ENCODE measurements around the gene ZNF385A.
"Not testable (repeated sequence)": the region's sequence is repeated elsewhere in the genome, so short reads cannot be mapped to it uniquely, and the experiment has no call there.

The ZNF385A gene

DNA sequence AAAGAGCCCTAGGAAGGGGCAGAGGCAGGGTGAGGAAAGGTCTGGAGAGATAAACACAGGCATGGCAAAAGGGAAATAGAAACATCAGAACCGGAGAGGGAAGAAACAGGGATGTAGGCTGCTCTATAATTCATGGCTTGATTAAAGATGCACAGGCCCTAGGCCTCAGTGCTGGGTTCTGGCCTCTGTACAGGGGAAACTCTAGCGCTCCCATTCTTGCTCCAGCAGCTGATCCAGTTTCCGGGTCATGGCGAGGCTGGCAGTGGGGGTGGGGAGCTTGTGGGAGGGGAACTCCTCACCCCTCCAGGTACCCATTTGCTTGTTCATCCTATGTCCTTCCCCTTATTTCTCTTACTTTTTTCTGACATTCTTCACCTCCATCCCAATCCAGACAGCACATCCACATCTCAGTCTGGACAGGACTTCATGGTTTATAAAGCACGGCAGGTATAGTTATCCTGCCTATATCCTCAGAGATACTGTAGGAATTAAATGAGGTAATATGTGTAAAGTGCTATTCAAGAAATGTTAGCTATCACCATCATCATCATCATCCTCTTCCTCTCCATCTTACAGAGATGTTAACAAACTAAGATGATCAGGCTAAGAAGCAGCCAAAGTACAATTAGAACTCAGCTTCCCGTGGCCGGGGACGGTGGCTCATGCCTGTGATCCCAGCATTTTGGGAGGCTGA is 12.3 kb downstream of the ZNF385A start:
- DNase-seq = no peak

DNA sequence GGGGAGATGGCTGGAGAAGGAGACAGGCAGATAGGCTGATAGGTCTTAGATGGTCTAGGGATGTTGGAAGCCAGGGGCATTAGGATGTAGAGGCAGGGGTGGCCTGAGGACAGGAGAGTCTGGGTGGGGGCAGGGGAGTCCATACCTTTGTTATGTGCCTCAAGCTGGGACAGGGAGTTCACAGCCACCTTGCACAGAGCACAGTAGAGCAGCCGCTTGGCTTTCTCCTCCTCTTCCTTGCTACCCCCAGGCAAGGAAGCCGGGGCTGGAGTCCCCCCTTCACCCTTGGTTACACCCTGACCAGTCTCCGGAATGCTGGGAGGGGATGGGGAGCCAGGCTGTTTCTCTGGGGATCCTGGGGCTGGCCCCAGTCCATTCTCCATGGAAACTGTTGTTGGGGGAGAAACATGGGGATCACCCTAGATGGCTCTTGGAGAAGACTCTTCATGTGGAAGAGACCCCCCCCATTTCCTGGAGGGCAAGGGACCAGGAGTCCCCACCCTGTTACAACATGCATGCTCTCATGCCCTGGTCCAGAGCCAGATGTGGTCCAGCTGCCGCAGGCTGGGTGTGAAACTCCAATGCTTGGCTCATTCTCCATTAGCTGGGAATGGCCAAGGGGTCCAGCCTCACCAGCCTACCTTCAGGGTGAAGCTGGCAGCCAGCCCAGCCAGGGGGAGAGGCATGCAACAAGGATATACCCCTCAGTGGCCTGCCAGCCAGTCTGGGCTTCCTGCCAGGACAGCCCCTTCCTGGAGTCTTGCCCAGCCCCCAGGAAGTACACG is 13.0 kb downstream of the ZNF385A start:
- DNase-seq = no peak

DNA sequence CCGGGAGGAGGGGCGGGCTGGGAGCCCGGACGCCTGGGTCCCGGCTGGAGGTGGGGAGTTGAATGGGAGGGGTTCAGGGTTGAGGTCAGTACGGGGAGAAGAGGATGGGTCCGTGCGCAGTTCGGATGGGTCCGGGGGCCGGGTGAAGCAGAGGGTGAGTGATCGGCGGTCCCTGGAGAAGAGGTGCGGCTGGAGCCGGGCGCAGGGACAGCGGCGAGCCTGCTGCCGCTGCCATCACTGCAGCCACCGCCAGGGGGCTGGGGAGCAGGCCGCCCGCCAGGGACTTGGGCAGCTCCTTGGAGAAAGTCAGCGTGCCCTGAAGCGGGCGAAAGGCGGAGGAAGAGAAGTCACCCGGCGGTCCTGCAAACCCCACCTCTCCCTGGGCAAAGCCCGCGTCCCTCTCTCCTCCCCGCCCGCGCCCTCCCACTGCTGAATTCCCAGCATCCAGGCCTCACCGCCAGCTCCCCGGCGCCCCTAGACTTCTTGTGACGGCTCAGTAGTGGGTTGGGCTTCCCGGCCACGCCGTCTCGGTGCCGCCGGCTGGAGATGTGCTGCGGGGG is 14.3 kb downstream of the ZNF385A start:
- no peak for DNase-seq

- DNase-seq = no peak
These were observed 14.9 kb downstream of the ZNF385A start for GRCh38 chr12:54369597-54370131.

- DNase-seq = no peak
These were observed 15.6 kb downstream of the ZNF385A start for GRCh38 chr12:54368709-54369596.

GRCh38 chr12:54368025-54368708 is 16.4 kb downstream of the ZNF385A start:
- DNase-seq = no peak

DNA sequence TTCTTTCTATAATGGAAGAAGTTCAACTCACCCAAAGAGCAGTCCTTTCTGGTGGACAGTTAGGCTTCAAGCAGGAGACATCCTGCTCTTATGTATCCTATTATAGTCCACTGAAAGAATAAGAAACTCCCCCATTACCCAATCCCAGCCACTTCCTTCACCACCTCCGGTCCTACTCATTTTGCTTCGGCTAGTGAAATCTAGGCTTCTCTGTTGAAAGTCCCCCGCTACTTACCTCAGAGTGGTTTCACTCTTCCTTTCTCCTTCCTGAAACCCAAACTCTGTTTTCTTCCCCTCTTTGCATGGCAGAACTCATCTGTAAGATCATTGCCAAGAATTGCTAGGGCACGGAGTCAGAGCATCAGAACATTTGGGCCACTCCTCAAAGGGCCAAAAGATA is 20.1 kb downstream of the ZNF385A start, which contains the start of gene GPR84:
Gene GPR84, minus strand, starts transcription at position 74 of the 400 bp plus-strand sequence. CDS start 635 bp downstream, outside the sequence.
- DNase-seq = no peak

- DNase-seq = no peak
These were observed 20.9 kb downstream of the ZNF385A start for GRCh38 chr12:54363618-54364017.

DNA sequence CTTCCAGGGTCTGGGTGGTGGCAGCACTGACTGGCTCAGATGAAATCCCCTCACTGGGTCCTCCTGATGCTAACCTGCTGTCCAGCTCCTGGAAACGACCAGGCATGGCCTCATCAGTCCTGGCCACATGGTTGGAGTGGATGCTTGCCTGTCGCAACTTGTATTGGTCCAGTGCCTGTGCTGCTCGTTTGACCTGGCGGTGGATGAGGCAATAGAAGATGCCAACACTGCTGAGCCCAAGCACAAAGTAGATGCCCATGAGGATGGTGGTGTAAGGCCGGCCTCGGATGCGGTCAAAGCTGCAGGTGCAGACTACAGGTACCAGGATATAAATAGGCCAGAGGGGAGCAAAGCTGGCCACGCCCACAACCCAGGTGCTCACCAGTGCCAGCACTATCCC is 21.5 kb downstream of the ZNF385A start:
- DNase-seq = no peak

DNA sequence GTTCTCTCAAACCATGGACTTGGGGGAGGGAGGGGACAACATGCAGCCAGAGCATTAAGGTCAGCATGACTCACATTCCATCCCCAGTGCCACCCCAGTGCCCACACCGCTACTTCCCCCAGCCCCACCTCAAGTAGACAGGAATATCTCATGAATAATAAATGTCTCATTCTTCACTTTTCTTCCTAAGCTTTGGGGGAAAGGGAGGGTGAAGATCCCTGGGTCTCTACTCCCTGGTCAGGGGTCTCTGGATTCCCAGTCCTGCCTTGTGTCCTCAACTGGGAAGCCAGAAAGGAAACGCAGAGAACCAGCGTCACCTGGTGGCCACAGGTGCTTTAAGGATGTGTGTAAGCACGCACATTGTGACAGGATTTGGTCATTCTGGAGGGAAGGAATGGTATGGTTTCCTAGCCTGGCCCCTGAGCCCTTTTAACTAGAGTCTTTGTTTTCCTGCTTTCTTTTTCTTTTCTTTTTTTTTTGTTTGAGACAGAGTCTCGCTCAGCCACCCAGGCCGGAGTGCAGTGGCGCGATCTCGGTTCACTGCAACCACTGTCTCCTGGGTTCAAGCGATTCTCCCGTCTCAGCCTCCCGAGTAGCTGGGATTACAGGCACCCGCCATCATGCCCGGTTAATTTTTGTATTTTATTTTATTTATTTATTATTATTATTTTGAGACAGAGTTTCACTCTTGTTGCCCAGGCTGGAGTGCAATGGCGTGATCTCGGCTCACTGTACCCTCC is 23.6 kb downstream of the ZNF385A start:
- DNase-seq = no peak

- DNase-seq = no peak
These were observed 24.7 kb downstream of the ZNF385A start for GRCh38 chr12:54359762-54360351.

DNA sequence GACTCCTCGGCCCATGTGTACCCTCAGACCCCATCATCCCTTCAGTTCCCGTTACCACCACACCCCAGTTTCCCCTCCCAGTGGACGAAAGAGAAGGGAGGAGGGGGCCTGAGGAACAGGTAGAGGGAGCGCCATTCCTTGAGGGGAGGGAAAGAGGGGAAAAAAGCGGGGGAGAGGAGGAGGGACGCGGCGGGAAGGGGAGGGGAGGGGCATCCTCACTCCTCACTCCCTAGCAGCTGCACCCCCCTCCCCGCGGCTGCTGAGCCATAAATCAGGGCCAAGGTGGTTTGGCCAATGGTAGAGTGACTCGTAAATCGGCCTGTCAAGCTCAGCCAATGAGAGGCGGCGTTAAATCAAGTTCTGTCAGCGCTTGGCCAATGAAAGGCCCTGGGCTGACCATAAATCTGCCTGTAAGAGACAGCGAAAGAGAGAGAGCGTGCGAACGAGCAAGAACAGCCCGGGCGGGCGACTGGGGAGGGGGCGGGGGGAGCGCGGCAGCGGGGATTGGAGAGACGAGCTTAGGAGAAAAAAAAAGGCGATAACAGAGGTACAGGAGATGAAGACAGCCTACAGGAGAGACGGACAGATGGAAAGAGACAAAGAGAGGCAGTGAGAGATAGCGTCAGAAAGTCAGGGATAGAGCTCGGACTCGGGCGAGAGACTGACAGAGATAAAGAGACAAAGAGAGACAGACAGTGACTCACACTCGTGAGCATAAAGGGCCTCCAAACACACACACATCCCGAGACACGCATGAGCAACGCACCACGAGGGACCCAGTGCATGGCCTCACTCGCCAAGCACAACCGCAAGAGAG is 25.4 kb downstream of the ZNF385A start:
- peak; percentile 97 for DNase-seq

GRCh38 chr12:54358191-54358944 is 26.2 kb downstream of the ZNF385A start:
- DNase-seq = no peak

DNA sequence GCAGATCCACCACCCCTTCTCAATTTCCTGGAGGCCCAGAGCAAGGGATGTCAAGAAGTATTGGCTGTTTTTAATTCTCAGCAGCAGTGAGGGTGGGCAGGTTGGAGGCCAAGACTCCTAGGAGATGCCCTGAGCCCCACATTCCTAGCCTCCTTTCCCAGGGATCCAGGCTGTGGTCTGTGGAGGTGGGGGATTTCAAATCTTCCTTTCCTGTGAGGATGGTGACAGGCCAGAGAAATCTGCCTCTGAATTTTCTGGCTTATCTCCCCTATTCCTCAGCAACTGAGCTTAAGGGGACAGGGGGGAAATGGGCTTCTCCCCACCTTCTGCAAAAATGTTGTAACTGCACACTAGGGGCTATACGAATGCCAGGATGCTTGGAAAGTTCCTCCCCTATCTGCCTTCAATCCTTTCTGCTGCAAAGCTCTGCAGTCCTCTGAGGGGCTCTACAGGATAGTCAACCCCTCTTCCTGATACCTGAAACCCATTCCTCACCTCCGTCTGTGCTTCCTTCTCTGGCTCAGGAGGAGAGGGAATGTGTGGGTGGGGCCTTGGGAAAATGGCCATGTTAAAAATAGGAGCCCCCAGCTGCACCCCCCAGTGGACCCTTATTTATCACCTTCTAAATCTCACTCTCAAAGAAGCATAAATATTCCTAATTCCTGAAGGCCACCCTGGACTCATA is 26.9 kb downstream of the ZNF385A start:
- no peak for DNase-seq

DNA sequence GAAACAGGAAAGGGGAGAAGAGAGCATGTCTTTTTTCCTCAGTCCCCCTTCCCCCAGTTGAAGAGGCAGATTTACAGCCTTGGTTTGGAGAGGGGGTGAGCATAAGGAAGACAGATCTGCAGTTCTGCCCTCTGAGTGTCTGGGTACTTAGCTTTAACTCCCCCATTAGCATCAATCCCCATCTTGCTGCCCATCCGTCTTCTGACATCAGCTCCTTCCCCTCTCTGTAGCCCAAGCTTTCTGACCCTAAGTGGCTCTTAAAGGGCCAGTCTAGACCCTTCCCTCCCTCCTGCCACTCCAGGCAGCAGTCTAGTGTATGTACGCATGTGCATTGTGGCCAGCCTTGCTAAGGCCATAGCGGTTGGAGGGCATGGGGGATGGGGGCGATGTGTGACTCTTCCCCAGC is 27.6 kb downstream of the ZNF385A start:
- DNase-seq = peak; percentile 38

- DNase-seq = no peak
These were observed 28.3 kb downstream of the ZNF385A start for GRCh38 chr12:54356228-54356627.

GRCh38 chr12:54355104-54355815 is 29.3 kb downstream of the ZNF385A start:
- no peak for DNase-seq

DNA sequence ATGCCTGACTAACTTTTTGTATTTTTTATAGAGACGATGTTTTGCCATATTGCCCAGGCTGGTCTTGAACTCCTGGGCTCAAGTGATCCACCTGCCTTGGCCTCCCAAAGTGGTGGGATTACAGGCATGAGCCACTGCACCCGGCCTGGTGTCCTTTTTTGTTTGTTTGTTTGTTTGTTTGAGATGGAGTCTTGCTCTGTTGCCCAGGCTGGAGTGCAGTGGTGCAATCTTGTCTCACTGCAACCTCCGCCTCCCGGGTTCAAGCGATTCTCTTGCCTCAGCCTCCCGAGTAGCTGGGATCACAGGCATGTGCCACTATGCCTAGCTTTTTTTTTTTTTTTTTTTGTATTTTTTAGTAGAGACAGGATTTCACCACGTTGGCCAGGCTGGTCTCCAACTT is 30.3 kb downstream of the ZNF385A start:
- DNase-seq = not testable (repeated sequence)
